ENCODE results near the gene OTX2.

The OTX2 gene

GRCh38 chr14:56799343-56799645, 11.0 kb downstream of the OTX2 start:
- no peak overlapping the region for H3K4me3 ChIP-seq (ENCODE audit: low read length, poor library complexity, severe bottlenecking)
- no peak overlapping the region for H3K9ac ChIP-seq (ENCODE audit: low read depth, low read length, poor library complexity, severe bottlenecking)
- no peak overlapping the region for H3K4me2 ChIP-seq (ENCODE audit: low read depth, low read length, poor library complexity, severe bottlenecking)
- no peaks in the 10 kb centered on the region for H3F3A ChIP-seq (ENCODE audit: low read depth)
- no peaks in the 10 kb centered on the region for H3K27me3 ChIP-seq (ENCODE audit: insufficient read depth, low read length, poor library complexity, severe bottlenecking)
- TF ChIP-seq, protein P1, sequence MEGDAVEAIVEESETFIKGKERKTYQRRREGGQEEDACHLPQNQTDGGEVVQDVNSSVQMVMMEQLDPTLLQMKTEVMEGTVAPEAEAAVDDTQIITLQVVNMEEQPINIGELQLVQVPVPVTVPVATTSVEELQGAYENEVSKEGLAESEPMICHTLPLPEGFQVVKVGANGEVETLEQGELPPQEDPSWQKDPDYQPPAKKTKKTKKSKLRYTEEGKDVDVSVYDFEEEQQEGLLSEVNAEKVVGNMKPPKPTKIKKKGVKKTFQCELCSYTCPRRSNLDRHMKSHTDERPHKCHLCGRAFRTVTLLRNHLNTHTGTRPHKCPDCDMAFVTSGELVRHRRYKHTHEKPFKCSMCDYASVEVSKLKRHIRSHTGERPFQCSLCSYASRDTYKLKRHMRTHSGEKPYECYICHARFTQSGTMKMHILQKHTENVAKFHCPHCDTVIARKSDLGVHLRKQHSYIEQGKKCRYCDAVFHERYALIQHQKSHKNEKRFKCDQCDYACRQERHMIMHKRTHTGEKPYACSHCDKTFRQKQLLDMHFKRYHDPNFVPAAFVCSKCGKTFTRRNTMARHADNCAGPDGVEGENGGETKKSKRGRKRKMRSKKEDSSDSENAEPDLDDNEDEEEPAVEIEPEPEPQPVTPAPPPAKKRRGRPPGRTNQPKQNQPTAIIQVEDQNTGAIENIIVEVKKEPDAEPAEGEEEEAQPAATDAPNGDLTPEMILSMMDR (conservative IDR thresholded peaks at IDR 0.05; ENCODE audit: low read length) = no peak
- TF ChIP-seq EZH2phosphoT487 (IDR thresholded peaks at IDR 0.05; ENCODE audit: borderline replicate concordance) = no peak
- H4K20me1 ChIP-seq (ENCODE audit: insufficient read depth, low read length, poor library complexity, severe bottlenecking) = no peaks in the 10 kb centered on the region
- no peaks in the 10 kb centered on the region for H3K9me3 ChIP-seq (ENCODE audit: insufficient read depth, low read depth, low read length)
- H3K36me3 ChIP-seq (ENCODE audit: insufficient read depth, low read length) = no peaks in the 10 kb centered on the region
- H2AFZ ChIP-seq (ENCODE audit: low read length) = no peak overlapping the region
- no peaks in the 10 kb centered on the region for H3K4me1 ChIP-seq (ENCODE audit: insufficient read depth, low read length, poor library complexity, severe bottlenecking)
- no peaks in the 10 kb centered on the region for H3K9me2 ChIP-seq (replicated peaks; ENCODE audit: low read depth, low read length)
- H3K79me2 ChIP-seq (ENCODE audit: insufficient read depth, low read length) = no peaks in the 10 kb centered on the region

DNA sequence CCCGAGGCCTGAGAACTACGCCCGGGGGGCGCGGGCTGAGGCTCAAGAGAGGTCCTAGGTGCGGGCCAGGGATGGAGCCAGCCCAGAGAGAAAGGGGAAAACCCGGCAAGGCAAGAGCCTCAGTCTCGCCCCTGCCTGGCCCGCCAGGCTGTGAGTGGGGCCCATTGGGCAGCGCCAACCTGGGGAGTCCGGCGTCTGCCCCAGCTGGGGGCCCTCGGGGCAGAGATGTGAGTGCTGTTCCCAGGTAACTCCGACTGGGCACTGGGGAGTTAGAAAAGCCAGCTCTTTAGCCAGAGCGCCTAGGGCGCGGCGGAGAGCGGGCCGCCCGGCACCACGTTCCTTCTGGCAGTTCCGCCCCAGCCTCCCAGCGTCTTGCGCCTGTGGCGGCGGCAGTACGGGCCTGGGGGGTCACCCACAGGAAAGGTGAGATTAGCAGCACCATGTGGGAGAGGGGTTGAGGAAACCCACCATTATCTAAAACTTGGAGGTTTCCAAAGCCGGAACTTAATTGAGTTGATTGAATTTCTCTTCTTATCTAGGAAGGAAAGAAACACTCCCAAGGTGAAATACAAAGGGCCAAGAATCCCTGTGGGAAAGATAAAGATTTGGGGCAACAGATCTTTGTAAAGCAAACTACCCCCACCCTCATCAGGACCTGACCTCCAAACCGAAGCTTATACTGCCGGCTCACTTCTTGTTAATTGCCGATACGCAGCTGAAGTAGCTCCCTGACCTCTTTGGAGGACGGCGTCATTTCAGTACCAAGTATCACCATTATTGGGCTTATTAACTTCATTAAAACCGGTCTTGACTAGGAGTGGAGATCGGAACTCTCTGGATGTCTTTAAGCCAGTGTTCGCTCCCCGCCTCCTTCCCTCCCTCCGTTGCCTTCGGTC, 11.6 kb downstream of the OTX2 start:
- Histone ChIP-seq H3K9ac (ENCODE audit: low read depth, low read length, poor library complexity, severe bottlenecking) (no peak overlapping the region), H3K27me3 (ENCODE audit: insufficient read depth, low read length, poor library complexity, severe bottlenecking) (no peaks in the 10 kb centered on the region), H2AFZ (ENCODE audit: low read length) (no peak overlapping the region), H4K20me1 (ENCODE audit: insufficient read depth, low read length, poor library complexity, severe bottlenecking) (no peaks in the 10 kb centered on the region), H3K36me3 (ENCODE audit: insufficient read depth, low read length) (no peaks in the 10 kb centered on the region), H3K79me2 (ENCODE audit: insufficient read depth, low read length) (no peaks in the 10 kb centered on the region), H3K9me3 (ENCODE audit: insufficient read depth, low read depth, low read length) (no peaks in the 10 kb centered on the region), H3K4me1 (ENCODE audit: insufficient read depth, low read length, poor library complexity, severe bottlenecking) (no peaks in the 10 kb centered on the region), H3K4me2 (ENCODE audit: low read depth, low read length, poor library complexity, severe bottlenecking) (no peak overlapping the region), H3K9me2 (replicated peaks; ENCODE audit: low read depth, low read length) (no peaks in the 10 kb centered on the region), H3F3A (ENCODE audit: low read depth) (no peaks in the 10 kb centered on the region), H3K4me3 (ENCODE audit: low read length, poor library complexity, severe bottlenecking) (no peak overlapping the region)
- TF ChIP-seq, protein P1 (conservative IDR thresholded peaks at IDR 0.05; ENCODE audit: low read length) = no peak
- no peak for TF ChIP-seq EZH2phosphoT487 (IDR thresholded peaks at IDR 0.05; ENCODE audit: borderline replicate concordance)

DNA sequence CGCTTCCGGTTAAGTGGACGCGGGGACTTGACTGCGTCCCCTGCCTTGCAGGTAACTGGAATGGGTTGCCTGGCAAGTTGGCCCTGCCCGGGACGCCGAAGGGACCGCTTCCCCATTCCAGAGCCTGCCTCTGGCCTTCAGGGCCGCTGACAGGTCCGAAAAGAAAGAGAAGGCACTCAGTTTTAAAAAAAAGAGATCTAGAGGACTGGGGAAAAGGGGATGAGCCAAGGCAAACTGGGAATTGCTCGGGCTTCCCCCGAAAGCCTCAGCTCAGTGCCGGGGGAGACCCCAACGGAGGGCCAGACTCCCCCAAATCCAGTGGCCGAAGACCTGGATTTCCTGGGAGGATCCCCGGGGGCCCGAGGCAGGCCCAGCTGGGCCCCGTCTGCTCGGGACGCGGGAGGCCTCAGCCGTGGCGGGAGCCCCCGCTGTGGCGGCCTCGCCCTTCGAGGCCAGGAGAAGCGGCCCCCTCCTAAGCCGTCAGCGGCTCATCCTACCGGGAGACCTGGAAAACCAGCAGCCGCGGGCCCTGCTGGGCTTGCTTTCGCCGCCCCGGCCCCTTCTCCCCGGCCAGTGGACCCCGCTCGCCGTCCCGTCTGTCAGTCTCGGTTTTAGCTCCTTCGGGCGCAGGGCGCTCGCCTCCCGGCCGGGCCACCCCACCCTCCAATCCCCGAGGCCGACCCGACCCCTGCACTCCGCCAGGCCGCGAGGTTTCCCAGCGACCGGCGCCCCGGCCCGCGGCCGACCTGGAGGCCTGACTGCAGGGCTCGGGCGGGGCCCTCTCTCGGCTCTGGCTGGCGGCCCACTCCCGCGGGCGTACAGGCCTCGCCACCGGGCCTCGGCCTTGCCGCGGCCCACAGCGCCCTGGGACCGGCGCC, 12.5 kb downstream of the OTX2 start:
- H3K27me3 ChIP-seq (ENCODE audit: insufficient read depth, low read length, poor library complexity, severe bottlenecking) = no peaks in the 10 kb centered on the region

More for the DNA sequence above, 12.5 kb downstream of the OTX2 start:
- Histone ChIP-seq H2AFZ (ENCODE audit: low read length) (no peak overlapping the region), H4K20me1 (ENCODE audit: insufficient read depth, low read length, poor library complexity, severe bottlenecking) (no peaks in the 10 kb centered on the region), H3K36me3 (ENCODE audit: insufficient read depth, low read length) (no peaks in the 10 kb centered on the region), H3K4me3 (ENCODE audit: low read length, poor library complexity, severe bottlenecking) (no peak overlapping the region), H3K9me3 (ENCODE audit: insufficient read depth, low read depth, low read length) (no peaks in the 10 kb centered on the region), H3F3A (ENCODE audit: low read depth) (no peaks in the 10 kb centered on the region), H3K79me2 (ENCODE audit: insufficient read depth, low read length) (no peaks in the 10 kb centered on the region), H3K9ac (ENCODE audit: low read depth, low read length, poor library complexity, severe bottlenecking) (no peak overlapping the region), H3K9me2 (replicated peaks; ENCODE audit: low read depth, low read length) (no peaks in the 10 kb centered on the region), H3K4me2 (ENCODE audit: low read depth, low read length, poor library complexity, severe bottlenecking) (no peak overlapping the region), H3K4me1 (ENCODE audit: insufficient read depth, low read length, poor library complexity, severe bottlenecking) (no peaks in the 10 kb centered on the region)
- TF ChIP-seq, protein P1 (conservative IDR thresholded peaks at IDR 0.05; ENCODE audit: low read length) = no peak
- TF ChIP-seq EZH2phosphoT487 (IDR thresholded peaks at IDR 0.05; ENCODE audit: borderline replicate concordance) = no peak

Data from Loucy (cell line).